ENCODE measurements around the gene KRT36. TPM values are rescaled to one million over a fixed set of nuclear protein-coding genes. Genes with fewer than 3 reads are reported as not detected.

KRT36 gene
- total RNA-seq, 4 donors from 2014 or later: not detected

GRCh38 chr17:41480581-41480980, 9.1 kb downstream of the KRT36 start:
- intact Hi-C loops (cut with DNase I; ENCODE audit: low total_unique reads): no loop called here
- no peak for DNase-seq
- Histone ChIP-seq H3K36me3 (no peaks in the 10 kb centered on the region), H3K4me1 (no peaks in the 10 kb centered on the region), H3K4me3 (no peak overlapping the region), H3K27ac (no peak overlapping the region), H3K27me3 (no peaks in the 10 kb centered on the region), H3K9me3 (no peaks in the 10 kb centered on the region)
- TF ChIP-seq POLR2A (IDR thresholded peaks at IDR 0.05): no peak
- TF ChIP-seq, protein P1, sequence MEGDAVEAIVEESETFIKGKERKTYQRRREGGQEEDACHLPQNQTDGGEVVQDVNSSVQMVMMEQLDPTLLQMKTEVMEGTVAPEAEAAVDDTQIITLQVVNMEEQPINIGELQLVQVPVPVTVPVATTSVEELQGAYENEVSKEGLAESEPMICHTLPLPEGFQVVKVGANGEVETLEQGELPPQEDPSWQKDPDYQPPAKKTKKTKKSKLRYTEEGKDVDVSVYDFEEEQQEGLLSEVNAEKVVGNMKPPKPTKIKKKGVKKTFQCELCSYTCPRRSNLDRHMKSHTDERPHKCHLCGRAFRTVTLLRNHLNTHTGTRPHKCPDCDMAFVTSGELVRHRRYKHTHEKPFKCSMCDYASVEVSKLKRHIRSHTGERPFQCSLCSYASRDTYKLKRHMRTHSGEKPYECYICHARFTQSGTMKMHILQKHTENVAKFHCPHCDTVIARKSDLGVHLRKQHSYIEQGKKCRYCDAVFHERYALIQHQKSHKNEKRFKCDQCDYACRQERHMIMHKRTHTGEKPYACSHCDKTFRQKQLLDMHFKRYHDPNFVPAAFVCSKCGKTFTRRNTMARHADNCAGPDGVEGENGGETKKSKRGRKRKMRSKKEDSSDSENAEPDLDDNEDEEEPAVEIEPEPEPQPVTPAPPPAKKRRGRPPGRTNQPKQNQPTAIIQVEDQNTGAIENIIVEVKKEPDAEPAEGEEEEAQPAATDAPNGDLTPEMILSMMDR (IDR thresholded peaks at IDR 0.05): no peak

- Histone ChIP-seq H3K27me3 (no peaks in the 10 kb centered on the region), H3K4me1 (no peaks in the 10 kb centered on the region), H3K27ac (no peak overlapping the region), H3K9me3 (no peaks in the 10 kb centered on the region), H3K36me3 (no peaks in the 10 kb centered on the region), H3K4me3 (no peak overlapping the region)
- TF ChIP-seq, protein P1 (IDR thresholded peaks at IDR 0.05): no peak
- no peak for TF ChIP-seq POLR2A (IDR thresholded peaks at IDR 0.05)
- intact Hi-C loops (cut with DNase I; ENCODE audit: low total_unique reads): no loop called here
- DNase-seq: no peak
These were observed 9.6 kb downstream of the KRT36 start for GRCh38 chr17:41480136-41480535.

DNA sequence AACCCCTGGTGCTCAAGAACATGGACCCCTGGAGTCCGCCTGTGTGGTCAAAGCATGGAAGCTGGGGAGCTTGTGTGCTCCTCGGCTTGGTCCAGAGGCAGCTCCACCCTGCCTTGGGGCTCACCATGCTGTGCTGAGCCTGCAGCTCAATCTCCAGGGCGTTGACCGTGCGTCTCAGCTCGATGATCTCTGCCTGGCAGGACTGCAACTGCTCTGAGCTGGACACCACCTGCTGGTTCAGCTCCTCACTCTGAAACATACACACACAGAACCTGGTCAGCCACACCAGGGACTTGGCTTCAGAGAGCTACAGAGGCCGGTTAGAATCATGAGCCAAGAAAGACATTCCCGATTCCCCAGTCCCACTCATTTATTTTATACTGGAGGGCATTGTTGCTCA, 11.5 kb downstream of the KRT36 start:
- TF ChIP-seq, protein P1 (IDR thresholded peaks at IDR 0.05): no peak
- TF ChIP-seq POLR2A (IDR thresholded peaks at IDR 0.05): no peak
- intact Hi-C loops (cut with DNase I; ENCODE audit: low total_unique reads): no loop called here
- no peaks in the 10 kb centered on the region for H3K27me3 ChIP-seq
- H3K36me3 ChIP-seq: no peaks in the 10 kb centered on the region
- no peak for DNase-seq
- no peak overlapping the region for H3K4me3 ChIP-seq
- no peaks in the 10 kb centered on the region for H3K9me3 ChIP-seq
- H3K27ac ChIP-seq: no peak overlapping the region
- H3K4me1 ChIP-seq: no peaks in the 10 kb centered on the region

DNA sequence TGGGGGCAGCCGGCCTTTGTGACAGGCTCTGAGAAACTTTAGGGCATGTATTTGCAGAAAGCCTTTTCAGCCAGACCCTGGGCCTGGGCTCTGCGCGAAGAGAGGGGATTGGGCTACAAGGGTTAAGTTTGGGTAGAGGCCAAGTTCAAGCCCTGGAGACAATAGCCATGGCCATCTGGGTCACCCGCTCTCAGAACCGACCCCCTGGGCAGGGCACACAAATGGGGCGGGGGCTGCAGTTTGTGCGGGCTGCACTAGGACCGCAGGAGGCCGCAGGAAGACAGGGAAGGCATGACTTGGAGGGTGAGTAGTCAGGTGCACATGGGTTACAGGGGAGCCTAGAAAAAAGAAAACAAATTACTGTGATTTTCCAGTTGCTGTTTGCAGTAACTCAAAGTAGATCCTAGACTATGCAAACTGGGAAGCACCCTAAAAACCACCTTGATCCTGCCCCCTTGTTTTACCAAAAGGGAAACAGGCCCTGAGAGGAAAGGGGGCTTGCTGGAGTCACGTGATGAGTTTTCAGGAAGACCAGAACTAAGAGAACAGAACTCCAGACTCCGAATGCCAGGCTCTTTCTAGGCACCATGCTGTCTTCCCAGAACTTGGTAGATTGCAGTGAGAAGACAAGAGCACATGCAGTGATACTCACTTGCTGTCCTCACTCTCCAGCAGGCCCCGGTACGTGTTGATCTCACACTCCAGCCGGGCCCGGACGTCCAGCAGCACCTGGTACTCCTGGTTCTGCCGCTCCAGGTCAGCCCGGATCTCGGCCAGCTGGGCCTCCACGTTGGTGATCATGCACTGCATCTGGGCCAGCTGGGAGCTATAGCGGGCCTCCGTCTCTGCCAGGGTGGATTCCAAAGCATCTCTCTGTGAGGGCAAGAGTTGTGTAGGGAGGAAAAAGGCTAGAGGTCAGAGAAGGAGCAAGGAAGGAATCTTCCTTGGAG, 12.6 kb downstream of the KRT36 start:
- no peaks in the 10 kb centered on the region for H3K27me3 ChIP-seq
- no peaks in the 10 kb centered on the region for H3K4me1 ChIP-seq
- TF ChIP-seq, protein P1 (IDR thresholded peaks at IDR 0.05): no peak
- no peak for TF ChIP-seq POLR2A (IDR thresholded peaks at IDR 0.05)
- H3K4me3 ChIP-seq: no peak overlapping the region
- DNase-seq: no peak
- intact Hi-C loops (cut with DNase I; ENCODE audit: low total_unique reads): no loop called here
- H3K27ac ChIP-seq: no peak overlapping the region
- H3K9me3 ChIP-seq: no peaks in the 10 kb centered on the region
- H3K36me3 ChIP-seq: no peaks in the 10 kb centered on the region

DNA sequence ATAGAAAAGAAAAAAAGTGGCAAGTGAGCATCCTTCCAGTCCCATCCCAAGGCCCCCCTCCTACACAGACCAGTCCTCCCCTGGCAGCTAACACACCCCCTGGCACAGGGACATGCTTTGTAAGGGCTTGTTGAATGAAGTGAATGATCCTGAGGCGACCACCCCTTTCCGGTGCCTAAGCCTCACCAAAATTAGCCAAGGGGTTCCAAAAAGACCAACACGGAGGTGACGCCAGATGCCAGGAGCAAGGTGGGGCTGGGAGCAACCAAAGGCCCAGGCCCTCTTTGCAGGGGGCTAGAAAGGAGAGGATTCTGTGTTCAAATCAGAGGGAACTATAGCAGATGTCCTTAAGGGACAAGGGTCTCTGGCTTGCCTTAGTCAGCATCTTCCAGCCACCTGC, 14.3 kb downstream of the KRT36 start:
- intact Hi-C loops (cut with DNase I; ENCODE audit: low total_unique reads): no loop called here
- H3K27ac ChIP-seq: no peak overlapping the region
- no peak for DNase-seq
- no peaks in the 10 kb centered on the region for H3K27me3 ChIP-seq
- H3K4me1 ChIP-seq: no peaks in the 10 kb centered on the region
- TF ChIP-seq POLR2A (IDR thresholded peaks at IDR 0.05): no peak
- H3K9me3 ChIP-seq: no peaks in the 10 kb centered on the region
- no peaks in the 10 kb centered on the region for H3K36me3 ChIP-seq
- no peak overlapping the region for H3K4me3 ChIP-seq

Measured in uterus (tissue), 4 donors.